ENCODE data around the gene DEDD2. TPM values are rescaled to one million over a fixed set of nuclear protein-coding genes. Genes with fewer than 3 reads are reported as not detected.
"Not testable (repeated sequence)": the region's sequence is repeated elsewhere in the genome, so short reads cannot be mapped to it uniquely, and the experiment has no call there.

Gene DEDD2, protein sequence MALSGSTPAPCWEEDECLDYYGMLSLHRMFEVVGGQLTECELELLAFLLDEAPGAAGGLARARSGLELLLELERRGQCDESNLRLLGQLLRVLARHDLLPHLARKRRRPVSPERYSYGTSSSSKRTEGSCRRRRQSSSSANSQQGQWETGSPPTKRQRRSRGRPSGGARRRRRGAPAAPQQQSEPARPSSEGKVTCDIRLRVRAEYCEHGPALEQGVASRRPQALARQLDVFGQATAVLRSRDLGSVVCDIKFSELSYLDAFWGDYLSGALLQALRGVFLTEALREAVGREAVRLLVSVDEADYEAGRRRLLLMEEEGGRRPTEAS
- 11.7 TPM for polyA plus RNA-seq (2012; ENCODE audit: missing spikeins)

GRCh38 chr19:42217520-42218437 is at the start of gene DEDD2:
Gene DEDD2, minus strand, starts transcription at chr19:42217677. Its CDS starts 670 bp downstream, at chr19:42217007.
- DNase-seq (ENCODE audit: insufficient read length) (peak; percentile 95), FAIRE-seq (peak; percentile 99)
- TF ChIP-seq POLR2AphosphoS5 (IDR thresholded peaks at IDR 0.05; ENCODE audit: low read depth, low read length) = peak; percentile 41; the same call in 1 of the 2 replicates
- no peak for TF ChIP-seq TAF1 (IDR thresholded peaks at IDR 0.05; ENCODE audit: borderline replicate concordance, low read depth, low read length)
- TF ChIP-seq POLR2A (IDR thresholded peaks at IDR 0.05; ENCODE audit: low read depth, low read length) = peak; percentile 48; the same call in 1 of the 2 replicates

DNA sequence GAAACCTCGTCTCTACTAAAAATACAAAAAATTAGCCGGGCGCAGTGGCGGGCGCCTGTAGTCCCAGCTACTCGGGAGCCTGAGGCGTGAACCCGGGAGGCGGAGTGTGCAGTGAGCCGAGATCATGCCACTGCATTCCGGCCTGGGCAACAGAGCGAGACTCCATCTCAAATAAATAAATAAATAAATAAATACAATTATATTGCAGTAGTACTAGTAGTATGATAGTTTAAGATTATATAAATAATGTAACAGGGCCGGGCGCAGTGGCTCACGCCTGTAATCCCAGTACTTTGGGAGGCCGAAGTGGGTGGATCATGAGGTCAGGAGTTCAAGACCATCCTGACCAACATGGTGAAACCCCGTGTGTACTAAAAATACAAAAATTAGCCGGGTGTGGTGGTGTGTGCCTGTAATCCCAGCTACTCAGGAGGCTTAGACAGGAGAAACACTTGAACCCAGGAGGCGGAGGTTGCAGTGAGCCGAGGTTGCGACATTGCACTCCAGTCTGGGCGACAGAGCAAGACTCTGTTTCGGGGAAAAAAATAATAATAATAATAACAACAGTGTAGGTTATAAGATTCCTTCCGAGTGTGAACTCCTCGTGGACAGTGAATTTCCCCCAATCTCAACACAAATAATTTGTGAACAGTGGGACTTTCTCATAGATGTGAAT is 49.6 kb upstream of the DEDD2 start:
- not testable (repeated sequence) for DNase-seq (ENCODE audit: insufficient read length); FAIRE-seq

- not testable (repeated sequence) for FAIRE-seq; DNase-seq (ENCODE audit: insufficient read length)
Measured at GRCh38 chr19:42266105-42266504, 48.6 kb upstream of the DEDD2 start.

DNA sequence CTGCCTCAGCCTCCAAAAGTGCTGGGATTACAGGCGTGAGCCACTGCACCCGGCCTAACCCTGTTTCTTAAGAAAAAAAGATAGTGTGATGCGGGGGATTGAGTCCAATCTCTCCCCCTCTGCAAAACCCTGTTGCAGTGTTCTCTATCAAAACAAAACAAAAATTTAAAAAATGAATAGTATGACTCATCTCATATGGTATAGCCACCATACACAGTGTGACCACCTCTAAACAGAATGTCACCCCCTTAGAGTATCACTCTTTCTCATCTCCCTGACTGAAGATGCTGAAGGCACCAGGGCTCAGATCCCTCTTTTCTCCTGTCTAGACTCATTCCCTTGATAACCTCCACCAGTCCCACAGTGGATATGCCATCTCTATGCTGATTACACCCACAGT is 44.3 kb upstream of the DEDD2 start:
- no peak for TF ChIP-seq POLR2AphosphoS5 (IDR thresholded peaks at IDR 0.05; ENCODE audit: low read depth, low read length)
- TF ChIP-seq POLR2A (IDR thresholded peaks at IDR 0.05; ENCODE audit: low read depth, low read length) = no peak
- no peak for TF ChIP-seq TAF1 (IDR thresholded peaks at IDR 0.05; ENCODE audit: borderline replicate concordance, low read depth, low read length)
- FAIRE-seq = no peak

DNA sequence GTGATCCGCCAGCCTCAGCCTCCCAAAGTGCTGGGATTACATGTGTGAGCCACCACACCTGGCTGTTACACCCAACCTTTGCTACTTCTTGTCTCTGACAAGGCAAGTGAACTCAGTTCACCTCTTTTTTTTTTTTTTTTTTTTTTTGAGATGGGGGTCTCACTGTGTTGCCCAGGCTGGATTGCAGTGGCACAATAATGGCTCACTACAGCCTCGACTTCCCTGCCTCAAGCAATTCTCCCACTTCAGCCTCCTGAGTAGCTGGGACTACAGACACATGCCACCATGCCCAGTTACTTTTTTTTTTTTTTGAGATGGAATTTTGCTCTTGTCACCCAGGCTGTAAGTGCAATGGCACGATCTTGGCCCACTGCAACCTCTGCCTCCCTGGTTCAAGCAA is 40.4 kb upstream of the DEDD2 start:
- not testable (repeated sequence) for DNase-seq (ENCODE audit: insufficient read length)
- peak; percentile 40 for FAIRE-seq

More for the DNA sequence above, 44.3 kb upstream of the DEDD2 start:
- DNase-seq (ENCODE audit: insufficient read length) = no peak

GRCh38 chr19:42255766-42256745 is 38.6 kb upstream of the DEDD2 start:
- TF ChIP-seq POLR2AphosphoS5 (IDR thresholded peaks at IDR 0.05; ENCODE audit: low read depth, low read length) (no peak), TAF1 (IDR thresholded peaks at IDR 0.05; ENCODE audit: borderline replicate concordance, low read depth, low read length) (no peak), POLR2A (IDR thresholded peaks at IDR 0.05; ENCODE audit: low read depth, low read length) (no peak)
- peak; percentile 72 for FAIRE-seq
- DNase-seq (ENCODE audit: insufficient read length) = no peak

DNA sequence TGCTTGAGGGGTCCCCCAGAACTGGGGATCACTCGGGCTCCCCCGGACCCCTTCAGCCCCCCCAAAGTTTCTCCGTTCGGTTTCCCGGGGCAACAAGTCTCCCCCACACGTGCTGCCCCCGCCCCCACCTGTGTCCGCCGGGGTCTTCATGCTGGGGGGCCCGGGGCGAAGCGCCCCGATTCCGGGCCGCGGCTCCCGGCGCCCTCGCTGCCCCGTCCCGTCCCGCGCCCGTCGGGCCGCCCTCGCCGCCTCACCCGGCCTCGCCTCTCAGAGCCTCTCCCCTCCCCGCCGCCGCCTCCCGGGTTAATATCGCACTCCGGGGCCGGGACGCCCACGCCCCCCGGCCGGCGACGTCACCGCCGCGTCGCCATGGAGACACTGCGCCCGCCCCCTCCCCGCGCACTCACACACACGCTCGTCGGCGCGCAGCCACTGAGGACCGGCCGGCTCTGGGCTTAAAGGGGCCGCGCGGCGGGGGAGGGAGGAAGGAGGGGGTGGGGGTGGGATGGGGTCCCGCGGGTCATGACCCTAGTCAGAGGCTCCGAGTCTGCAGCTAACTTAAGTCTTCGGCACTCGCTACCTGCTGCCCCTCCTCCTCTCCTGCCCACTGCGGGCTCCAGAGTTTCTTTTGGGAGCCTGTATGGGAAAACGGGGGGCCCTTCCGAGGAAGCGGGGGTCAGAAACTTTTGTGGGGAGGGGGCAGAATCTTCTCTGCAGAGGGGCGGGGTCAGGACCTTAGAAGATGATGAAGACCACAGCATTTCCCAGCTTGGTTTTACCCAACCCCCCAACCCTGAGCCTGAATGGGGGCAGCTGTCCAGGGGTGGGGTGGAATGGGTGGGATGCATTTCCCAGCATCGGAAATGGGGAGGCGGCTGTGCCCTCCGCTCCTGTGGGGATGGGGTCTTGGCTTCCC is 37.6 kb upstream of the DEDD2 start, which contains the start of gene ERF:
ERF (minus strand) TSS at position 279 of the 916 bp plus-strand sequence; CDS start at position 150, 129 bp downstream.
- TF ChIP-seq TAF1 (IDR thresholded peaks at IDR 0.05; ENCODE audit: borderline replicate concordance, low read depth, low read length) (0 out of 2 replicates have a peak, but pooled peaks have one; percentile 24), POLR2A (IDR thresholded peaks at IDR 0.05; ENCODE audit: low read depth, low read length) (peak; percentile 76; the same call in 1 of the 2 replicates), POLR2AphosphoS5 (IDR thresholded peaks at IDR 0.05; ENCODE audit: low read depth, low read length) (no peak)
- FAIRE-seq (peak; percentile 96), DNase-seq (ENCODE audit: insufficient read length) (peak; percentile 98)

DNA sequence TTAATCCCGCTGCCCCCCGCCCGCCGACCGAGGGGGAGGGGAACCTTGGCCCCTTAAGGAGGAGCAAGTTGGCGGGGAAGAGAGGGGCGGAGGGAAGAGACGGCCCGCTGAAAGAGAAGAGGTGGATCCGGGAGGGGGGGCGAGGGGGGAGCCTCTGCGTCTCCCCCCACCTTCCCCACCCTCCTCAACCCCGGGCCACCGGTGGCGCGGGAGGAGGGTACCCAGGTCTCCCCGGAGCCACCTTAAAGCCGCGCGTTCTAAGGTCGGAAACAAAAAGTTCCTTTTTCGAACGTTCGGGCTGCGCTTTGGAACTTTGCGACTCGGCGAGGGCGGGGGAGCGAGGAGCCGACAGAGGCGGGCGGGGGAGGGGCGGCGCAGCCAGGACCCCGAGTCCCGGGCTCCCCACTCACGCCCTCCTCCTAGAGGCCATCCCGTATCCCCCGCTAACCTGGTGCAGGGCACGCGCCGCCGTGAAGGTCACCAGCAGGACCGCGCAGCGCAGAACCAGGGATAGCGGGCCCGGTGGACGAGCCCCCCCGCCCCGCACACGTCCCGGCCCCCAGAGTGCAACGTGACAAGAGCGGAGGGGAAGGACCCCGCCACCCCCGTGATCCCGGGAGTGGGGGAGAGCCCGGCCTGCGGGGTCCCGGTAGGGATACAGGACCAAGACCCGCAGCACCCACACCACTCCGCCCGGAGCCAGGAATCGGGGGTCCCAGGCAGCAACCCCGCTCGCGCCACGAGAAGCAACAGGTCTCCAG is 36.8 kb upstream of the DEDD2 start:
- peak; percentile 59 for DNase-seq (ENCODE audit: insufficient read length)
- TF ChIP-seq POLR2AphosphoS5 (IDR thresholded peaks at IDR 0.05; ENCODE audit: low read depth, low read length) (no peak), POLR2A (IDR thresholded peaks at IDR 0.05; ENCODE audit: low read depth, low read length) (no peak), TAF1 (IDR thresholded peaks at IDR 0.05; ENCODE audit: borderline replicate concordance, low read depth, low read length) (no peak)
- peak; percentile 94 for FAIRE-seq

Data from GM12892 (cell line).